Putamen (tissue), 1 donor: ENCODE measurements around the gene WASL.
"Not testable (repeated sequence)": the region's sequence is repeated elsewhere in the genome, so short reads cannot be mapped to it uniquely, and the experiment has no call there.

ENCODE experiments used
- DNase-seq: peaks from one replicate; pipeline ENCODE4 v3.0.0-alpha.2; 2016; ENCODE audit warnings: low spot score

WASL gene

GRCh38 chr7:123732413-123733091 is 16.3 kb downstream of the WASL start:
- DNase-seq: no peak

- no peak for DNase-seq
Observed at GRCh38 chr7:123729218-123729578, 19.6 kb downstream of the WASL start.

GRCh38 chr7:123727071-123727837 is 21.5 kb downstream of the WASL start:
- DNase-seq: no peak

DNA sequence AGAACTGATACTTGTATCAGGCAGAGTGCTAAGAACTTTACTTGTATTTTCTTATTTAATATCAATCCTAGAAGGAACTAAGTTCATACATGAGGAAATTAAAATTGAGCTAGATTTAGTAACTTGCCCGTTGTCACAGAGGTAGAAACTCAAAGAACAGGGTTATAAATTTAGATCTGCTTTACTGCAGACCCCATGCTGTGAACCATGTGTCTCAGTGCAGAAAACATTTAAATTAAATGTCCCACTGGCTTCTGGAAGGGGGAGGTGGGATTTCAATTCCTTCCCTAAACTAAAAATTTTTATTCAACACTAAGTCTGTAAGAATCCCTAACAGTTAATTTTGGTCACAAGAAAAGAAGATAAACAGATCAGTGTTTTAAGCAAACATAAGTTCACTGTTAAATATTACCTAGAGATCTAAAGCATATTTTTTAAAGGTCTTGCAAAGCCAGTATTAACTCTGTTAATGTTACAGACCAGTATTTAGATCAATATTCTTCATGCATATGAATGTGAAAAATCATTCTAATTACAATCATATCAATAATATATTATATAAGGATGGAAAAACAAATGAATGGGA is 23.1 kb downstream of the WASL start:
- no peak for DNase-seq

GRCh38 chr7:123724817-123725253 is 24.0 kb downstream of the WASL start:
- no peak for DNase-seq

DNA sequence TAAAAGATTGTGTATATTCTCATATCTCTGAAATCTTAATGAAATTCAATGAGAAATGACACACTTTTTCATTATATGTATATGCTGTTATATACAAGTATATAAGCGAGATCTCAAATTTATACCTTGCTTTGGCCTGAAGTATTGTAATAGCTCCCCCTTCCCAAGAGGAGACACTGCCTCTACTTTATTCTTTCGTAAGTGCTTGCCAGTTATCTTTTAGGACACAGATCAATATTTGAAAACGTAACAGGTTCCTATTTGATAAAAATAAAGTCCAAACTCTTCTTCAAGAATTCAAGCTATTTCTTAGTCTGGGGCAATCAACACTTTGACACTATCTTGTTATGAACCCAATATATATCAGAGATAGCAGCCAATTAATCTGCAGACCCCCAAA is 24.9 kb downstream of the WASL start:
- no peak for DNase-seq

DNA sequence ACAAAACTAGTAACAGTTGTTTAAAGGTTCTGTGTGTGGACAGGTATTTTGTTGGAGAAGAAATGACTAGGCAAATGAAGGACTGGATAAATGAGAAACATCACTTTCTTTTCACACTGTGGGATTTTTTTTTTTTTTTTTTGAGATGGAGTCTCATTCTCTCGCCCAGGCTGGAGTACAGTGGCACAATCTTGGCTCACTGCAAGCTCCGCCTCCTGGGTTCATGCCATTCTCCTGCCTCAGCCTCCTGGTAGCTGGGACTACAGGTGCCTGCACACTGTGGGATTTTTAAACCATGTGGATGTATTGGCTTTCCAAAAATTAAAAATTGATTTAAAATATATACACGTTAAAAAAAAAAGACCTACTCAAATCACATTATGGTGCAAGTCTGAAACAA is 28.3 kb downstream of the WASL start:
- DNase-seq: not testable (repeated sequence)

DNA sequence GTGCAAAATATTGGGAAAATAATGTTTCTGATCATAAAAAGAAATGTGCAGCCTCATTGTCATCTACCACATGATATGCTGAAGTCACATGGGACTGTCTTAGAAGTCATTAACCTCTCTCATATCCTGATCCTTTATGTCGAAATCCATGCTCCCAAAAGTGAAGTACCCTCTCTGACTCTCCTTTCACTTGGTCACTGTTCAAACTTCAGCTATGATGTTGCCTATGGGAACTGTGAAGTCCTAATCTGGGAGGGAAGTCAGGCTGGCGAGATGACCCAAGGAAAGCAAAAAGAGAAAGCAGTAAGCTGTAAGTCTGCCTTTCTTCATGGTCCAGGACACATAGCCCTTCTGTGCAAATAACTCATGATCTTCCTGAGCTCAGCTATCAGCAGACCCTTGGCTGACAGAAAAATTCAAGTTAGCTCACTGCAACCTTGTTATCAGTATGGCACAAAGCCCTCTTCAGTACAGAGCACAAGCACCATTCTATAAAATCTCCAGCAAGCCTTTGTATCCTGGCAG is 29.5 kb downstream of the WASL start:
- no peak for DNase-seq

DNA sequence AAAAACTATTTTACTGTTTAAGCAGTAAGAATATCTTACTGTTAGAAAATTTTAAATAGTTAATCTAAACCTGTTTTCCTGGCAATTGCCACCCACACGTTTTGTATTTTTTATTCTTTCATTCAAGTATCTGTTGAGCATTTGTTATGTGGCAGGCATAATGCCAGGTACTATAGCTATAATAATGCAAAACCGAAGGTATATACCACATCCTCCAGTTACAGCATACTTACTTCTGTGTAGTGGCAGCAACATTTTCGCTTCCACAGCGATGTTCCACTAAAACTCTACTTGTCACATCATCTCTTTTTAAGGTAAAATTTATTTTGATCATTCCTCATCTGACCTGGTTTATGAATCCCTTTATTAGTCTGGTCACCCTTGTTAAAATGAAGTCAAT is 30.0 kb downstream of the WASL start:
- no peak for DNase-seq

DNA sequence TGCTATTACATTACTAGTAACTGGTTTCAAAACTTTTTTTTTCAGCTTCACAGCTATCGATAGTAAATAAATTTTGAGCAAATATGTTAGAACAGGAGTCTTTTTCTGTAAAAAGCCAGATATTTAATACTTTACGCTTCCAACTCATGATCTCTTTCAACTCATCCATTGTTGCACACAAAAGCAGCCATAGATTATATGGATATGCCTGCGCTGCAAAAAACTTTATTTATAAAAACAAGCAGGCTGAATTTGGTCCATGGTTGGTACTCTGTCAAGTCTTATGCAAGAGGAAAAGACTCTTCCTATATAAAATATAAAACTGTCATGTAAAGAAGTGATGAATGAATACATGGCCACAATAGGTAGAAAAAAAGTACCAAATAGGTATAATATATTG is 31.1 kb downstream of the WASL start:
- no peak for DNase-seq

GRCh38 chr7:123716877-123717276 is 31.9 kb downstream of the WASL start:
- DNase-seq: no peak

DNA sequence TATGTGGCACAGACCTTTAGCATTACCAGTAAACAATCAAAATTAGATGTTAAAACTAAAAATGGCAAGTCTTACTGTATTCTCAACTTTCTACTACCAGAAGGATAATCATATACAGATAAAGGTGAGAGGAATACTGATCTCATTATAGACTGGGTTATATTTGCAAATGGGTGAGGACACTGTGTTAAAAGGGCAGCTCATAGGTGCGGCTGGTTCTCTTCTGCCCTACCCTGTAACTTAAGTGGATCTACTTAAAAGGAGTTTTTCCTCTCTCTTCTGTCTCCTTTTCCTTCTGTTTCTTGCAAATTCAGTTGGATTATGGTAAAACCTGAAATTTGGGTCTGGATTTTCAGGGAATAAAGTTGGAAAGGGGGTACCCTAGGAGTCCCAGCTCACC is 33.0 kb downstream of the WASL start:
- no peak for DNase-seq

GRCh38 chr7:123715198-123715597 is 33.6 kb downstream of the WASL start:
- DNase-seq: no peak

- DNase-seq: no peak
Observed at GRCh38 chr7:123714296-123715080, 34.3 kb downstream of the WASL start.

- no peak for DNase-seq
Observed at GRCh38 chr7:123712619-123713018, 36.2 kb downstream of the WASL start.

- DNase-seq: no peak
Observed at GRCh38 chr7:123711832-123712293, 36.9 kb downstream of the WASL start.

DNA sequence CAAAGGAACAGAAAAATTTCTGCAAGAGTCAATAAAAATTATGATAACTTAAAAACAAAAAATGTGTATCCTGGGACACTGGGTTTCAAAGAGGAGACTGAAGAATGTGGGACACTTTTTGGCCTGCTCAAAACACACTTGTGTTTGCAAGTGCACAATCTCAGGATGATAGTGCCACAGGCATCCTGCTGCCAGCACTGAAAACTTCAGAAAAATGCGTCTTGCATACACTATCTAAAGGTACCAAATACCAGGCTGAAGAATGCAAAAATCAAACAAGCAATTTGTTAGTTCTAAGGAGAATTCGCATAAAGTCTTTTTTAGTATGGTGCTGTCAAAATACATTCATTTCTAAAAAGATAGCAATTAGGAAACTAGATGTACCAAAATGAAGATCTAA is 38.1 kb downstream of the WASL start:
- DNase-seq: no peak

- no peak for DNase-seq
Observed at GRCh38 chr7:123709525-123709924, 39.3 kb downstream of the WASL start.

DNA sequence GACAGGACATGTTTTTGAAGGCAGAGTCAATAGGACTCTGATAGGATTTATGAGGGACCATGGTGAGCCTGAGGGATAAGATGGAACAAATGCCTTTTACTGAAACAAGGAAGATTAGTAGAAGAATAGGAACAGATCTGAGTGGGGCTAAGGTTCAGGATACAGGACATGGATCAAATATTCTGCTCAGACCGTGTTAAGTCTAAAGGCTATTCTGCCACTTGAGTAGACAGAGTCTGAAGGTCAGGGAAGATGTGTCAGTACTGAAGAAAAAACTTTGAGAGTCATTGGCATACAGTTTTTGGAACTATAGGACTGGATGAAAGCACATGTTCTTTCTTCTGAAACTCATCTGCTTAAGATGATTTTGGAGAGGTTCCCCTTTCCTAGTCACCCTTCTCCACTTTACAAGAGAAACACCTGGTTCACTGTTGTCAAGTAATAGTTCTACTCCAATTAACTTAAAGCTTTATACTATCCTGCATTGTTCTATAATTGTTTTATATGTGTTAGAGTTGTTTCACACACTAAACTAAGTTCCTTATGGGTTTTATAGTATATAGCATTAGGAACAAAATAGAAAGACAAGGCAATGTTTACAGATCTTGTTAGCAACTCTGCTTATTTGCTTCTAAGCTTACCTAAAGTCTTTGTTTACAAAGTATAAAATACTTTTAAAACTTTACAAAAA is 43.4 kb downstream of the WASL start:
- no peak for DNase-seq

DNA sequence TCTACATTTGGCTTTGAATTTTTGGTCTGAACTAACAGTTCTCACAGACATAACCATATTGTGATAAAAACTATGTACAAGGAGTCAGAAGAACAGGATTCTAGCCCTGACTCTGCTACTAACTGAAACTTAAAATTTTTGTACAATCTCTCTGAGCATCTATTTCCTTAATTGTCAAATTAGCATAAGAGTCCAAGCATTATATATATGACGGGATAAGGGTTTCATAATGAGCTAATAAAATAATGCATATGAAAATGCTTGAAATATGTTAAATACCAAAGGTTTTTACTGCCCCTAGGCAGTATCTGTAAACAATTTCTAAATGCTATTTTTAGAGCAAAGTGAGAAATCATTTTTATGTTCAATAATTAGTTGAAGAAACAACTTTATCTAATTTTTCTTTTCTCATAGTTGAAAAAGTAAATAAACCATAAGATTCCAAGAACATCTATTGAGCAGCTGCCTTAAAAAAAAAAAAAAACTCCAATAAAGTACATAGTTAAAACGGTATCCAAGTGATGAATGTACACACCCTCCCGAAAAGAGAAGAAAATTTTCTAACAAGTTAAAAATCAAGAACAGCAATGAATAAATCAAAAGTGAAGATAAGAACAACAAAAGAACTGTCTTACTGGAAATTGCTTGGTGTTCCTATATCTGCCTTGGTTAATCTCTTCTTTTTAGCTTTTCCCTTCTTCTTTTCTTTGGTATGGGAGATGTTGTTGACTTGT is 52.7 kb downstream of the WASL start:
- DNase-seq: no peak

- DNase-seq: no peak
Observed at GRCh38 chr7:123692471-123692877, 56.3 kb downstream of the WASL start.
